K562 (cell line): ENCODE measurements around the gene XPO6.

ENCODE experiments used
- CREBBP ChIP-seq: IDR thresholded peaks from one replicate; pipeline ENCODE4 v1.6.1; 2012; ENCODE audit warnings: low read depth, mild to moderate bottlenecking, control low read depth, inconsistent platforms, low read length
- FOSL1 ChIP-seq: fragments of 200-800 bp; sonication (Bioruptor generic); conservative IDR thresholded peaks from 2 replicates; pipeline ENCODE4 v1.6.1; 2016; ENCODE audit warnings: missing genetic modification characterization, missing compliant biosample characterization
- HNRNPL ChIP-seq: fragments of 200-400 bp; formaldehyde crosslinking; IDR thresholded peaks from 2 replicates; pipeline ENCODE4 v1.6.1; 2017; ENCODE audit warnings: low read depth, mild to moderate bottlenecking, low read length
- NFRKB ChIP-seq: fragments of 450-650 bp; IDR thresholded peaks from 2 replicates; pipeline ENCODE4 v1.6.1; 2016; ENCODE audit warnings: low read depth
- RBM15 ChIP-seq: fragments of 200-400 bp; formaldehyde crosslinking; IDR thresholded peaks from 2 replicates; pipeline ENCODE4 v1.6.1; 2018; ENCODE audit warnings: mild to moderate bottlenecking, low read length, moderate library complexity; ENCODE audit not compliant: insufficient read depth
- SMC3 ChIP-seq: conservative IDR thresholded peaks from 2 replicates; pipeline ENCODE4 v1.6.1; 2011; ENCODE audit warnings: low read depth, low read length, improper control_type of control experiment; ENCODE audit not compliant: insufficient read depth
- TAF1 ChIP-seq: IDR thresholded peaks from 2 replicates; pipeline ENCODE4 v1.6.1; 2011; ENCODE audit warnings: mild to moderate bottlenecking, low read length, moderate library complexity; ENCODE audit not compliant: insufficient read depth, control insufficient read depth, severe bottlenecking; ENCODE audit errors: extremely low read depth
- ZNF175 ChIP-seq: fragments of 200-800 bp; sonication (Bioruptor generic); IDR thresholded peaks from 2 replicates; pipeline ENCODE4 v1.6.1; 2016; ENCODE audit warnings: low read depth, mild to moderate bottlenecking, missing genetic modification characterization, missing compliant biosample characterization
- TF ChIP-seq, protein P1 (sequence below): fragments of 250-450 bp; sonication (Bioruptor Pico); IDR thresholded peaks from 2 replicates; pipeline ENCODE4 v1.4.0; 2020; ENCODE audit warnings: mild to moderate bottlenecking
- TF ChIP-seq, protein P2 (sequence below): fragments of 250-450 bp; sonication (Bioruptor Pico); IDR thresholded peaks from 2 replicates; pipeline ENCODE4 v1.4.0; 2020; ENCODE audit warnings: borderline replicate concordance
- TF ChIP-seq, protein P3 (sequence below), 3 experiments: IDR thresholded peaks in 2 of 3; conservative IDR thresholded peaks in 1 of 3; 2 replicates each; pipeline ENCODE4 v1.5.1; 2011 to 2012; ENCODE audit warnings: low read length in 3 of 3, mild to moderate bottlenecking in 3 of 3, control low read depth in 2 of 3, improper control_type of control experiment in 1 of 3, inconsistent platforms in 1 of 3, low read depth in 1 of 3, mixed read lengths in 1 of 3, moderate library complexity in 1 of 3; ENCODE audit not compliant: insufficient read depth in 2 of 3
- TF ChIP-seq, protein P4 (sequence below), 2 experiments: fragments of 450-650 bp in 1 of 2; sonication (generic) in 1 of 2; formaldehyde crosslinking in 1 of 2; IDR thresholded peaks in 1 of 2; conservative IDR thresholded peaks in 1 of 2; 2 replicates each; pipeline versions ENCODE4 v1.6.1 to v1.8.1; 2016 to 2023; ENCODE audit warnings: mild to moderate bottlenecking in 2 of 2, moderate library complexity in 2 of 2, inconsistent platforms in 1 of 2, missing genetic modification reagents in 1 of 2

DNA sequence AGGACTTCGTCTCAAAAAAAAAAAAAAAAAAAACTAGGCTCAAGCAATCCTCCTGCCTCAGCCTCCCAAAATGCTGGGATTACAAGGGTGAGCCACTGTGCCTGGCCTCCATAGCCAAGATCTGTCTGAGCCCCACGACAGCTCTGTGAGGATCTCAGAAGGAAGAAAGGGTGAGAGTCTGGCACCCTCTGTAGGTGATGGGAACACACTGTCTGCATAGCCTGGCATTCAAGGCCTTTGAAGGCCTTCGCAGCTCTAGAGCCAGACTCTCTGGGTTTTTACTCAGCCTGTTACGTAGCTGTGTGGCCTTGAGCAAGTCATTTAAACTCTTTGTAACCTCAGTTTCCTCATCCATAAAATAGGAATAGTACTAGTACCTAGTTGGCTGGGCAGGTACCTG is 6.3 kb upstream of the XPO6 start:
- TF ChIP-seq FOSL1 (tag), result no peak
- TF ChIP-seq HNRNPL, result no peak
- no peak for TF ChIP-seq SMC3
- no peak for TF ChIP-seq CREBBP
- TF ChIP-seq, protein P1, sequence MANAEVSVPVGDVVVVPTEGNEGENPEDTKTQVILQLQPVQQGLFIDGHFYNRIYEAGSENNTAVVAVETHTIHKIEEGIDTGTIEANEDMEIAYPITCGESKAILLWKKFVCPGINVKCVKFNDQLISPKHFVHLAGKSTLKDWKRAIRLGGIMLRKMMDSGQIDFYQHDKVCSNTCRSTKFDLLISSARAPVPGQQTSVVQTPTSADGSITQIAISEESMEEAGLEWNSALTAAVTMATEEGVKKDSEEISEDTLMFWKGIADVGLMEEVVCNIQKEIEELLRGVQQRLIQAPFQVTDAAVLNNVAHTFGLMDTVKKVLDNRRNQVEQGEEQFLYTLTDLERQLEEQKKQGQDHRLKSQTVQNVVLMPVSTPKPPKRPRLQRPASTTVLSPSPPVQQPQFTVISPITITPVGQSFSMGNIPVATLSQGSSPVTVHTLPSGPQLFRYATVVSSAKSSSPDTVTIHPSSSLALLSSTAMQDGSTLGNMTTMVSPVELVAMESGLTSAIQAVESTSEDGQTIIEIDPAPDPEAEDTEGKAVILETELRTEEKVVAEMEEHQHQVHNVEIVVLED (CRISPR knock-in tag), result no peak
- no peak for TF ChIP-seq RBM15
- TF ChIP-seq, protein P2, sequence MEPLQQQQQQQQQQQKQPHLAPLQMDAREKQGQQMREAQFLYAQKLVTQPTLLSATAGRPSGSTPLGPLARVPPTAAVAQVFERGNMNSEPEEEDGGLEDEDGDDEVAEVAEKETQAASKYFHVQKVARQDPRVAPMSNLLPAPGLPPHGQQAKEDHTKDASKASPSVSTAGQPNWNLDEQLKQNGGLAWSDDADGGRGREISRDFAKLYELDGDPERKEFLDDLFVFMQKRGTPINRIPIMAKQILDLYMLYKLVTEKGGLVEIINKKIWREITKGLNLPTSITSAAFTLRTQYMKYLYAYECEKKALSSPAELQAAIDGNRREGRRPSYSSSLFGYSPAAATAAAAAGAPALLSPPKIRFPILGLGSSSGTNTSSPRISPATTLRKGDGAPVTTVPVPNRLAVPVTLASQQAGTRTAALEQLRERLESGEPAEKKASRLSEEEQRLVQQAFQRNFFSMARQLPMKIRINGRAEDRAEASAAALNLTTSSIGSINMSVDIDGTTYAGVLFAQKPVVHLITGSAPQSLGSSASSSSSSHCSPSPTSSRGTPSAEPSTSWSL, result no peak
- TF ChIP-seq, protein P3, sequence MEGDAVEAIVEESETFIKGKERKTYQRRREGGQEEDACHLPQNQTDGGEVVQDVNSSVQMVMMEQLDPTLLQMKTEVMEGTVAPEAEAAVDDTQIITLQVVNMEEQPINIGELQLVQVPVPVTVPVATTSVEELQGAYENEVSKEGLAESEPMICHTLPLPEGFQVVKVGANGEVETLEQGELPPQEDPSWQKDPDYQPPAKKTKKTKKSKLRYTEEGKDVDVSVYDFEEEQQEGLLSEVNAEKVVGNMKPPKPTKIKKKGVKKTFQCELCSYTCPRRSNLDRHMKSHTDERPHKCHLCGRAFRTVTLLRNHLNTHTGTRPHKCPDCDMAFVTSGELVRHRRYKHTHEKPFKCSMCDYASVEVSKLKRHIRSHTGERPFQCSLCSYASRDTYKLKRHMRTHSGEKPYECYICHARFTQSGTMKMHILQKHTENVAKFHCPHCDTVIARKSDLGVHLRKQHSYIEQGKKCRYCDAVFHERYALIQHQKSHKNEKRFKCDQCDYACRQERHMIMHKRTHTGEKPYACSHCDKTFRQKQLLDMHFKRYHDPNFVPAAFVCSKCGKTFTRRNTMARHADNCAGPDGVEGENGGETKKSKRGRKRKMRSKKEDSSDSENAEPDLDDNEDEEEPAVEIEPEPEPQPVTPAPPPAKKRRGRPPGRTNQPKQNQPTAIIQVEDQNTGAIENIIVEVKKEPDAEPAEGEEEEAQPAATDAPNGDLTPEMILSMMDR (IDR thresholded peaks at IDR 0.05 in 2 of 3, conservative IDR thresholded peaks at IDR 0.05 in 1 of 3; ENCODE audit: insufficient read depth in 2 of 3, low read depth in 1 of 3, low read length in 3 of 3), result peak; percentile 54 to 62 (median 55)
- TF ChIP-seq NFRKB, result no peak
- TF ChIP-seq, protein P4, sequence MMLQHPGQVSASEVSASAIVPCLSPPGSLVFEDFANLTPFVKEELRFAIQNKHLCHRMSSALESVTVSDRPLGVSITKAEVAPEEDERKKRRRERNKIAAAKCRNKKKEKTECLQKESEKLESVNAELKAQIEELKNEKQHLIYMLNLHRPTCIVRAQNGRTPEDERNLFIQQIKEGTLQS (IDR thresholded peaks at IDR 0.05), result no peak
- TF ChIP-seq, protein P4 (CRISPR knock-in tag; conservative IDR thresholded peaks at IDR 0.05), result no peak
- TF ChIP-seq ZNF175 (CRISPR knock-in tag), result no peak
- TF ChIP-seq TAF1, result no peak
